Natural killer cell (primary cell): ENCODE data around the gene ZNF627. TPM values are rescaled to one million over a fixed set of nuclear protein-coding genes. Genes with fewer than 3 reads are reported as not detected.

Experiments used
- ATAC-seq, 3 donors: fragments of 150-1000 bp in 2 of 3; fragments of 200-7000 bp in 1 of 3; cut with Tn5 transposase; 1 replicate in 1 of 3; 2 replicates in 2 of 3; pipeline ENCODE4 v1.10.0; 2021; ENCODE audit warnings: mild to moderate bottlenecking in 2 of 3, moderate library complexity in 2 of 3
- DNase-seq, 2 donors: peaks; one replicate each; pipeline versions ENCODE4 v3.0.0 to v3.0.0-alpha.2; 2013 to 2021; ENCODE audit warnings: mixed read lengths in 1 of 2
- H3K27ac ChIP-seq: one replicate; pipeline ENCODE4 v1.5.1; 2013; ENCODE audit warnings: mild to moderate bottlenecking, low read length
- H3K27me3 ChIP-seq: one replicate; pipeline ENCODE4 v1.6.1; 2013; ENCODE audit warnings: low read length; ENCODE audit not compliant: control insufficient read depth, insufficient read depth
- H3K36me3 ChIP-seq: one replicate; pipeline ENCODE4 v1.6.1; 2013; ENCODE audit warnings: low read length; ENCODE audit not compliant: control insufficient read depth, insufficient read depth
- H3K4me1 ChIP-seq: one replicate; pipeline ENCODE4 v1.6.1; 2013; ENCODE audit warnings: low read length; ENCODE audit not compliant: control insufficient read depth, insufficient read depth
- H3K4me3 ChIP-seq: one replicate; pipeline ENCODE4 v1.5.1; 2013; ENCODE audit warnings: low read length
- H3K9me3 ChIP-seq: one replicate; pipeline ENCODE4 v1.6.1; 2013; ENCODE audit warnings: low read length; ENCODE audit not compliant: control insufficient read depth, insufficient read depth
- H3K27ac Mint-ChIP-seq, 2 donors: one replicate each; pipeline ENCODE4 v1.8.0; 2022; ENCODE audit warnings: mild to moderate bottlenecking in 2 of 2, mixed read lengths in 2 of 2, moderate library complexity in 1 of 2
- H3K27me3 Mint-ChIP-seq, 2 donors: one replicate each; pipeline ENCODE4 v1.8.0; 2022; ENCODE audit warnings: low read depth in 2 of 2, mixed read lengths in 2 of 2
- H3K36me3 Mint-ChIP-seq: one replicate; pipeline ENCODE4 v1.8.0; 2022; ENCODE audit warnings: mixed read lengths
- H3K4me1 Mint-ChIP-seq, 2 donors: one replicate each; pipeline ENCODE4 v1.8.0; 2022; ENCODE audit warnings: mixed read lengths in 2 of 2
- H3K4me3 Mint-ChIP-seq: one replicate; pipeline ENCODE4 v1.8.0; 2022; ENCODE audit warnings: mild to moderate bottlenecking, moderate library complexity, mixed read lengths
- H3K9me3 Mint-ChIP-seq, 2 donors: one replicate each; pipeline ENCODE4 v1.8.0; 2022; ENCODE audit warnings: mixed read lengths in 2 of 2
- CTCF ChIP-seq: fragments of 200-600 bp; IDR thresholded peaks from one replicate; pipeline ENCODE4 v1.8.0; 2022; ENCODE audit warnings: antibody characterized with exemption
- WGBS: methylation state at CpG from one replicate; pipeline ENCODE4 v1.1.7; 2013; ENCODE audit warnings: missing lambda C conversion rate; ENCODE audit not compliant: insufficient coverage; 5-methylcytosine and 5-hydroxymethylcytosine counted together
- intact Hi-C: fragments of 100-400 bp; cut with micrococcal nuclease; formaldehyde crosslinking; loops from one replicate; pipeline ENCODE4 v1.14.2; 2022
- total RNA-seq, 4 donors: library from RNA; stranded (reverse); fragments of 120-200 nt in 1 of 4; gene quantifications; one replicate each; pipeline versions ENCODE4 v1.2.3 to v1.2.4, GENCODE V29; 2013 to 2022

The ZNF627 gene
- total RNA-seq, 3 donors from 2014 or later (not counting 1 experiment from before 2014, with no cell fraction given) = 4.7 to 7.5 (median 4.9) TPM

DNA sequence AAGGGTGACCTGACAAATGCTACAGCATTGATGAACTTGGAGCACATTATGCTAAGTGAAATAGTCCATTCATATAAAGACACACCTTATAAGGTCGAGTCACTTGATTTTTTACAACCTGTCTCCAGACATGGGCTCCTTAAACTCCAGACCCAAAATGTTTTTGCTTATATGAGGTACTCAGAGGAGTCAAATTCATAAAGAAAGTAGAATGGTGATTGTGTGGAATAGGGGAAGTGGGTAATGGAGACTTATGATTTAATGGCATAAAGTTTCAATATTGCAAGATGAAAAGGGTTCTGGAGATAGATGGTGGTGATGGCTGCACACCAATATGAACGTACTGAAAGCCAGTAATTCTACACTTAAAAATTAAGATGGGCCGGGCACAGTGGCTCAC, 59.3 kb downstream of the ZNF627 start:
- Mint-ChIP-seq H3K27me3 (no peaks in the 10 kb centered on the region), H3K36me3 (peaks cover 10% of the 10 kb centered on the region), H3K4me1 (no peaks in the 10 kb centered on the region), H3K9me3 (peaks cover 0 to 3% of the 10 kb centered on the region in 2 donors), H3K27ac (no peak overlapping the region), H3K4me3 (no peak overlapping the region)
- ATAC-seq = no peak
- Histone ChIP-seq H3K9me3 (peaks cover 11% of the 10 kb centered on the region), H3K36me3 (no peaks in the 10 kb centered on the region), H3K27ac (no peak overlapping the region), H3K4me3 (no peak overlapping the region), H3K27me3 (no peaks in the 10 kb centered on the region), H3K4me1 (no peaks in the 10 kb centered on the region)
- intact Hi-C loops = no loop called here
- no peak for DNase-seq
- 93% methylated on average over 3 of the region's 3 CpGs for WGBS
- no peak for TF ChIP-seq CTCF

GRCh38 chr19:11657307-11657706, 60.0 kb downstream of the ZNF627 start:
- ATAC-seq (no peak), DNase-seq (no peak)
- Mint-ChIP-seq H3K9me3 (peaks cover 0 to 2% of the 10 kb centered on the region in 2 donors), H3K27me3 (no peaks in the 10 kb centered on the region), H3K36me3 (peaks cover 2% of the 10 kb centered on the region), H3K27ac (no peak overlapping the region), H3K4me1 (no peaks in the 10 kb centered on the region), H3K4me3 (no peak overlapping the region)
- Histone ChIP-seq H3K36me3 (no peaks in the 10 kb centered on the region), H3K4me3 (no peak overlapping the region), H3K4me1 (no peaks in the 10 kb centered on the region), H3K9me3 (peaks cover 11% of the 10 kb centered on the region), H3K27ac (no peak overlapping the region), H3K27me3 (no peaks in the 10 kb centered on the region)
- no peak for TF ChIP-seq CTCF
- intact Hi-C loops = no loop called here
- WGBS = 78% methylated on average over 3 of the region's 3 CpGs

- Mint-ChIP-seq H3K4me3 (no peak overlapping the region), H3K27me3 (no peaks in the 10 kb centered on the region), H3K27ac (no peak overlapping the region), H3K4me1 (no peaks in the 10 kb centered on the region), H3K36me3 (no peaks in the 10 kb centered on the region), H3K9me3 (no peaks in the 10 kb centered on the region)
- WGBS = 72% methylated on average over 6 of the region's 7 CpGs
- ATAC-seq (no peak), DNase-seq (no peak)
- no peak for TF ChIP-seq CTCF
- Histone ChIP-seq H3K4me1 (no peaks in the 10 kb centered on the region), H3K9me3 (no peaks in the 10 kb centered on the region), H3K4me3 (no peak overlapping the region), H3K27ac (no peak overlapping the region), H3K27me3 (no peaks in the 10 kb centered on the region), H3K36me3 (no peaks in the 10 kb centered on the region)
- intact Hi-C loops = no loop called here
These were observed 61.7 kb downstream of the ZNF627 start for GRCh38 chr19:11658970-11659369.

DNA sequence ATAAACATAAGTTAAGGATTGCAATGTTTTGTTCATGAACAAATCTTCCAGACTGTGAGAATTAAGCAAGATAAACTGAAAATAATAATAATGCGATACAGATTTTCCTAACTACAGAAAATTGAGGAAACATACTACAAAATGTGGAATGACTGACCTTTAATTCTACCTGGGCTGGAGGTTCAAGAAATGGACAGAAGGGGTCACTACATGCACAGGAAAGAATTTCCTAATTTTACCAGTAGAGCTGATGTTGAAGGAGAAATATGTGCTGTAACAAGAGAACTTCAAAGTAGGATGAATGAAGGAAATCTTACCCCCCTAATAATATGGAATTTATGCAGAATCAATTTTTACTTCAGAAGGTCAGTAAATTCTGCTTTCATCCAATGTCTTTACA, 62.3 kb downstream of the ZNF627 start:
- H3K4me3 Mint-ChIP-seq = no peak overlapping the region
- DNase-seq (peak in 1 of 2 donors; percentile 6), ATAC-seq (no peak)
- H3K4me1 Mint-ChIP-seq = no peaks in the 10 kb centered on the region
- intact Hi-C loops = no loop called here
- WGBS = 100% methylated on average over 1 of the region's 1 CpG
- no peak overlapping the region for H3K4me3 ChIP-seq
- no peak overlapping the region for H3K27ac ChIP-seq
- TF ChIP-seq CTCF = no peak
- H3K27me3 Mint-ChIP-seq = no peaks in the 10 kb centered on the region
- H3K27me3 ChIP-seq = no peaks in the 10 kb centered on the region
- no peaks in the 10 kb centered on the region for H3K36me3 ChIP-seq
- H3K9me3 ChIP-seq = no peaks in the 10 kb centered on the region
- H3K27ac Mint-ChIP-seq = no peak overlapping the region
- H3K36me3 Mint-ChIP-seq = no peaks in the 10 kb centered on the region
- H3K9me3 Mint-ChIP-seq = no peaks in the 10 kb centered on the region
- H3K4me1 ChIP-seq = no peaks in the 10 kb centered on the region
